Loucy (cell line): ENCODE results near the gene CXCR2.

Source experiments
- EZH2phosphoT487 ChIP-seq: fragments of 200-600 bp; IDR thresholded peaks from 2 replicates; pipeline ENCODE4 v1.6.1; 2018; ENCODE audit warnings: antibody characterized with exemption, mild to moderate bottlenecking, moderate library complexity, borderline replicate concordance
- TF ChIP-seq, protein P1 (sequence below): fragments of 200-600 bp; sonication (generic); conservative IDR thresholded peaks from 2 replicates; pipeline ENCODE4 v1.5.1; 2014; ENCODE audit warnings: mild to moderate bottlenecking, antibody characterized with exemption, low read length

- TF ChIP-seq, protein P1, sequence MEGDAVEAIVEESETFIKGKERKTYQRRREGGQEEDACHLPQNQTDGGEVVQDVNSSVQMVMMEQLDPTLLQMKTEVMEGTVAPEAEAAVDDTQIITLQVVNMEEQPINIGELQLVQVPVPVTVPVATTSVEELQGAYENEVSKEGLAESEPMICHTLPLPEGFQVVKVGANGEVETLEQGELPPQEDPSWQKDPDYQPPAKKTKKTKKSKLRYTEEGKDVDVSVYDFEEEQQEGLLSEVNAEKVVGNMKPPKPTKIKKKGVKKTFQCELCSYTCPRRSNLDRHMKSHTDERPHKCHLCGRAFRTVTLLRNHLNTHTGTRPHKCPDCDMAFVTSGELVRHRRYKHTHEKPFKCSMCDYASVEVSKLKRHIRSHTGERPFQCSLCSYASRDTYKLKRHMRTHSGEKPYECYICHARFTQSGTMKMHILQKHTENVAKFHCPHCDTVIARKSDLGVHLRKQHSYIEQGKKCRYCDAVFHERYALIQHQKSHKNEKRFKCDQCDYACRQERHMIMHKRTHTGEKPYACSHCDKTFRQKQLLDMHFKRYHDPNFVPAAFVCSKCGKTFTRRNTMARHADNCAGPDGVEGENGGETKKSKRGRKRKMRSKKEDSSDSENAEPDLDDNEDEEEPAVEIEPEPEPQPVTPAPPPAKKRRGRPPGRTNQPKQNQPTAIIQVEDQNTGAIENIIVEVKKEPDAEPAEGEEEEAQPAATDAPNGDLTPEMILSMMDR = no peak
- no peak for TF ChIP-seq EZH2phosphoT487
These were observed 58.5 kb downstream of the CXCR2 start for GRCh38 chr2:218184331-218184730.
